H54 (cell line): Measurements from ENCODE around the gene C2CD2.
"Not testable (repeated sequence)": the region's sequence is repeated elsewhere in the genome, so short reads cannot be mapped to it uniquely, and the experiment has no call there.

Experiments used
- DNase-seq: peaks from one replicate; pipeline ENCODE4 v3.0.0; 2011; ENCODE audit warnings: low spot score, mixed read lengths; ENCODE audit not compliant: insufficient read length
- FAIRE-seq: peaks from 3 replicates; lab custom pipeline; 2011; peaks lifted over from hg19 to GRCh38; lab: Jason Lieb, UNC
- POLR2A ChIP-seq: IDR thresholded peaks from 2 replicates; pipeline ENCODE4 v1.6.1; 2011; ENCODE audit warnings: low read depth, mild to moderate bottlenecking, low read length

C2CD2 gene

DNA sequence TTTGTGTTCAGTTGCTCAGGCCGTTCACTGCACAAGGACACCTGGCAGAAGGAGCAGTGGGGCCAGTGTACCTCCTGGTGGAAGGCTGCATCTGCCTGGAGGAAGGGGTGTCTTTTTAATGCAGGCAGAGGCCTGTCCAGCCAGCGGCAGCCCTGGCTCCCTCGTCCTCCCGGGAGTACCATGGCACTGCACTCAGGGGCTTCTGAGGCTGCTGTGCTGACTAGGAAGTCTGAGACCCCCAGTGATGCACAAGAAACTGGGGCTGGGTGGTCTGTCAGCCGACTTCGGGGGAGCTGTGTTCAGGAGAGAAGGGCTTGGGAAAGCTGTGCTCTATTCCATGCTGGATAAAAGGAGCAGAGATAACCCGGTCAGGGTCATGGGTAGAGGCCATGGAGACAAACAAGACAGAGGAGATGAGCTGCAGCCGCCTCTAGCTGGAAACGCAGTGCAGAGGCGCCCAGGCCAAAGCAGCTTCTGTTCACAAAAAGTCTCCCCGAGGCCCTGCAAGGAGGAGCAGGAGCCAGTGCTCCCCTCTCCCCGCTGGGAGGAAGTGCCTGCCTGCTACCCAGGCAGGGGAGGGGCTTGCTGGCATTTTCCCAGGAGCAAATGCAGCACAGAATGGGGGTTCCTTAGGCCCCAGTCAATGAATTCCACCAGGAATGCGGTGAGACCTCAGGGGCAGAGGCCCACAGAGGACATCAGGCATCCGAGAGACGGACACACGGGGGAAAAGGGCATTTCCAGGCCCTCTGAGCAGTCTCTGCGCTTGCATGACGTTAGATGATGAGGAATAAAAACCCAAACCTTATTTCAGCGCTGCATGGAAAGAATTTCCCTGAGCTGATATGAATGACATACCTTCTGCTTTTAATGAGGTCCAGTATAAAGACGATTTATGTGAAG lies 17.2 kb upstream of the C2CD2 start:
- DNase-seq (no peak), FAIRE-seq (no peak)
- no peak for TF ChIP-seq POLR2A

DNA sequence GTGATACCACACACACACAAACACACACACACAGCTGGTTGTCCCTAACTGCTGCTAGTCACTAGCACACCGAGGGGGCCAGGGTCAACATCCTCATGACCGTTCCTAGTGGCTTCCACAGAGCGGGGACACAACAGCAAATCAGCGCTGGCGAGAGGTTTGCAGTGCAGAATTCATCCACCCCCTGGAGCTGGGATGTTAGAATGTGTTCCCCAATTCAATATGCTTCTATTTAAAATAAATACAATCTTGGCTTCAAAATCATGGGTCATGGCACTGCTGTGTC lies 16.2 kb upstream of the C2CD2 start:
- FAIRE-seq (no peak), DNase-seq (no peak)
- no peak for TF ChIP-seq POLR2A

DNA sequence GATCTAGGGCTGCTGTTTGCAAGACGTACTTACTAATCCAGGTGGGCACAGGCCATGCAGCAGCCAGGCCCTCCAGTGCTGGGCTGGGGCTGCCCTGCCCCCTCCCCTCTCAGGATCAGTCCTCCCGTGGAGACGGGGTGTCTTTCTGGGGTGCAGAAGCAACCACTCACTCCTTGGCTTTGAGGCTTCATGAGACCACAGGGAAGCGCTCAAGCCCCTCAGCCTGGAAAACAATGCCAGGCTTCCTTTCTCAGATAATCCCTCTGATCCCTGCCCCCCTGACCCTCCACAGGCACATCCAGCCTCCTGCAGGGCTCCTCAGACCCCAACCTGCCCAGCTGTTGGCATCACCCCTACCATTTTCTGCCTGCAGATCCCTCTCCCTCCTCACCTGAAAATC lies 13.9 kb upstream of the C2CD2 start:
- DNase-seq (no peak), FAIRE-seq (no peak)
- TF ChIP-seq POLR2A, result no peak

DNA sequence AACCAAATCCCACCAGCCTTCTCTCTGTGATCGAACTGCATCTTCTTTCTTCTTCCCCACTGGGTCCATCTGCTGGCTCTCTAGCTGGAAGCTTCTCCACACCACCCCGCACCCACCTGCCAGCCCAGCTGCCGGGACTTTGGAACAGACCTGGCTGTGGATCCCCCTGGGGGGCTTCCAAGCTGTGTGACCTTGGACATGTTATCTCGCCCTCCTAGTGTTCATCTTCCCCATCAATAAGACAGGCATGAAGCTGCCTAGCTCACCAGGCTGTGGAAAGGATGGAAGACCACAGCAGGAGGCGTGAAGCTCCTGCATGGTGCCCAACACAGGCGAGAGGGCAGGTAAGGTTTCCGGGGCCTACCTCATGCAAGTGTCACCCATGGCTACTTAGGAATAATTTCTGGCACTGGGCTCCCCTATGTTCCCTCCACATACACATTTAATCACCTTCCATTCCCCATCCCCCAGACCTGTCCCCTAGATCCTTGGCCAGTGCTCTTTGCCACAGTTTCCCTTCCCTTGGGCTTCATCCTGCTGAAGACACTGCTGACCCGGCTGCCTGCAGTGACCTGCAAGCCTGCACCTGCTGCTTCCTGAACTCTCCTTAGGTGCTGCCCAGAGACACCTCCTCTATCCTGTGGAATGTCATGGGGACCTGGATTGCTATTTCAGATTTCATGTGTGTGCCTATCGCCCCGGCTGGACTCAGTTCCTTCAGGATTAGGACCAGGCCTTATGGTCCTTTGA lies 13.2 kb upstream of the C2CD2 start:
- no peak for TF ChIP-seq POLR2A
- DNase-seq (no peak), FAIRE-seq (no peak)

DNA sequence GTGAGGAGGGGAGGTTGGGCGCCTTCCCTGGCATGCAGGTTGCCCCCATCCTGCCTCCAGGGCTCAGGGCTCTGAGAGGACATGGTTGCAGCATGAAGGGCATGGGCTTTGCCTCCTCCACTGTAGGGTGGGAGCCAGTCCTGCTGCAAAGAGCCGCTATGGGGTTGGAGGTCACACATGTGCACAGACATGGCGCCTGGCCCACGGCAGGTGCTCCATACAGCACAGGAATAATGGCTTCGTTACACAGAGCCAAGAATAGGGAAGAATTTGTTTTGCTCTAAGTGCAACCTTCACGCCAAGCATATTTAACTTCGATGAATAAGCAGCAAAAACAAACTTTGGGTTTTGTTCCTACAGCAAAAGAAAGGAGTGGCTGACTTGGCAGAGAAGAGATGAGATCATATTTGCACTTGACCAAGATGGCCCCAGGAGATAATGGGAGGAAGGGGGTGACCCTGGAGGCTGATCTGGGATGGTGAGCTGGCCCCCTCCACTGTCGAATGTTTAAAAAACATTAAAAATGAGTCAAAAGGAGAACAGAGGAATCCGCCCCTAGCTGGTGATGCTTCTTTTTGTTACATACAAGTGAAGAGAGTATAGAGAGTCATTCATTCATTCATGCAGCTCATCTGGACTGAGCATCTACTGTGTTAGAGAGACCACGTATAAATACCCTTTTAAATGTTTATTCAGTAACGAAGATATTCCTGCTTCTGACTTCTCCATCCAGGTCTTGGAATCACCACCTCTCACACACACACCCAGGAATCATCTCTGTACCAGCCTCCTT lies 12.4 kb upstream of the C2CD2 start:
- DNase-seq, result no peak
- FAIRE-seq, result no peak
- TF ChIP-seq POLR2A, result no peak

DNA sequence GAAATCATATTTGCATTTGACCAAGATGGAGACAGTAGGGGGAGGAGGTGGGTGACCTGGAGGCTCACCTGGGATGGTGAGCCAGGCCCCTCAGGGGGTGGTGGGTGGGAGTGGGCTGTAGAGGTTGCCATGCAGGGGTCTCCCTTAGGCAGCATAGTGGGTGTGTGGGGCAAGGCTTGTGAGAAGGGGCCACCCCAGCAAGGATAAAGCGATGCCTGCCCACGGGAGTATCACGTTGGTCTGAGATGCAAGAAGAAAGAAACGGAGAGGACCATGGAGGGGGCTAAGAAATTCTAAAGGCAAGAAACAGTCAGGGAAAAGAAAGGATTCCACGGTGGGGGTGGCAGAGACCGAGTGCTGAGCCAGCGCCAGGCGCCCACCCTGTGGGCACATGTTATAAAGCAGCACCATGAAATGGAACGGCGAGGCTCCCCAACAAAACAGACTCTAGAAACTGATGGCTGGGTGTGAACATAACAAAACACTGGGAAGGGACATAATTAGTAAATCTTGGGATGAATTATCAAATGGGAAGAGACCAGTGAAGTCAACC lies 11.7 kb upstream of the C2CD2 start:
- TF ChIP-seq POLR2A, result no peak
- FAIRE-seq (no peak), DNase-seq (no peak)

DNA sequence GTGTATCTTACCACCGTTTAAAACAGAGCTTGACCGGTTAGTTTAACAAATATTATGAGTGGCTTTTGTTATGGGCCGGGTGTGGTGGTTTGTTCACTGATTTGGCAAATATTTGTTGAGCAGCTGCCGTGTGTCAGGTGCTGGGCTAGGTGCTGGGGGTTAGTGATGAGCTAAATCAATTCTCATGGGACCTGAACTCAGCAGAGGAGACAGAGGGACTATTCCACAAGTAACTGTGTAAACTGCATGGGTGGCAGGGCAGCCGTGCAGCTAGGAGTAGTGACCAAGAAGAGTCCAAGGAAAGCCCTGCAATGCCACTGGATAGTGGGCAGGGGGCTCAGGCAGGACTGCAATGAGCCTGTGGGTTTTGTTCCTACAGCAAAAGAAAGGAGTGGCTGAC lies 11.2 kb upstream of the C2CD2 start:
- FAIRE-seq, result no peak
- no peak for TF ChIP-seq POLR2A
- no peak for DNase-seq

DNA sequence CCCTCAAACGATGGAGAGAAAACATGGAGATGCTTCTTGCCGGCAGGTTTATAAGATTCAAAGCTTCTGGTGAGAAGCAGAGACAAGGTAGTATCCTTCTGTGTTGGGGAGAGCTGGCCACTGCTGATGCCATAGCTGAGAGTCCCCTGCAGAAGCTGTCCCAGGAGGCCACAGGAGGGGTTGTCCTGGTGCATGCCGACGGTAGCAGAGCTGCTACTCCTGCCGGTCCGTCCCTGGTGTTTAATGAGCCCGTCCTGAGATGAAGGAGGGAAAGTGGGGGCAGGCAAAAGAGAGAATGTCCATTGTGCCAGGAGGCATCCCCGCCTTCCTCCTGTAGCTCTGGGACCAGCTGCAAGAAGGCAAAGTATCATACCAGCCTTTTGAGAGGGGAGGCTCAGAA lies 10.4 kb upstream of the C2CD2 start:
- TF ChIP-seq POLR2A, result no peak
- FAIRE-seq, result no peak
- DNase-seq, result no peak

DNA sequence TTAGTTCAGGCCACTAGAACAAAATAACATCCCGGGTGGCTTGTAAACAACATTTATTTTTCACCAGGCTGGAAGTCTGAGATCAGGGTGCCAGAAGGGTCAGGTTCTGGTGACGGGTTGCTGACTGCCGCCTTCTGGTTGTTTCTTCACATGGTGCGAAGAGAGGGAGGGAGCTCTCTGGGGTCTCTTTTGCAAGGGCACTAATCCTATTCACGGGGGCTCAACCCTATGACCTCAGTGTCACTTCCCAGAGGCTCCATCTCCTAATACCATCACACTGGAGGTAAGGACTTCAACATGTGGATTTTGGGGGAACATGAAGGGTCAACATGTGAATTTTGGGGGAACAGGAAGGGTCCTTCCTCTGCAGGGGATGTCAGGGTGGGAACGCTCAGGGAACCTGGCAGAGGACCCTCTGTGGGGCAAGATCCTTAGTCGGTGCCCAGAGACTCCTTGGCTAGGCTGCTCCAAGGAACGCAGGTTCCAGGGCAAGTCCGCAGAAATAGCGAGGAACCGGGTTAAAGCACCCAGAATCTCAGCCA lies 8.7 kb upstream of the C2CD2 start:
- FAIRE-seq (no peak), DNase-seq (no peak)
- TF ChIP-seq POLR2A, result no peak

DNA sequence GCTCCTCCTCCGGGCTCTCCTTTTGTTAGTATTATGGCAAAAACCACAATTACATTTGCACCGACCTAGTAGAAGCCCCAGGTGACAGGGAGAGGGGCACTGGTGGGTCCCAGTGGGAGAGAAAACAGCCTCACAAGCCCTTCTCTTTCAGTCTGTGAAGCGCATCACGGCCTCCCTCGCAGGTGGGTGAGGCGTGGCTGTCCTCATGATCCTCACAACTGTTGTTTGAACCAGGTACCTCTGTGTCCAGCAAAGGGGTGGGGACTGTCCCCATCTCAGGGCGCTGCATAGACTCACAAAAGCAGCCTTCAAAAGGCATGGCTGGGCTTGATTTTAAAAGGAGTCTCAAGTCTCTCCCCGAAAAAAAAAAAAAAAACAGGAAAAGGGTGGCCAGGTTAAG lies 7.9 kb upstream of the C2CD2 start:
- FAIRE-seq (no peak), DNase-seq (no peak)
- no peak for TF ChIP-seq POLR2A

DNA sequence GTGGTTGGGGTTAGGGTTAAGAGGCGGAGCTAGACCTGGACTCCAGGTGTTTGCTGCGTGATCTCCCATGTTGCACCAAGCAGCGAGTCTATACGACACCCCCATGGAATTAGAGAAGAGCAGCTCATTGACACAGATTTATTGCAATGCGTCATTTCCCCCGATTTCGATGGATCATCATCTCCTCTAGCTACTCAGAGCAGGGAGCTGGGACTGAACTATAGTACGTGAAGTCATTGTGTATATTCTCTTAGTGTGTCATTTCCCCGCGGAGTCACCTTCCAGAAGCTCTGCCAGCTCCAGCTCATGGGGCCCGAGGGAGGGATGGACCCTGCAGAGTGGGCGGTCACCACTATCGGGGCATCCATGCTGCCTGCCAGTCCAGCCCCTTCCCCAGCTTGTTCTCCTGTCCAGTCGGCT lies 7.5 kb upstream of the C2CD2 start:
- no peak for FAIRE-seq
- TF ChIP-seq POLR2A, result no peak

DNA sequence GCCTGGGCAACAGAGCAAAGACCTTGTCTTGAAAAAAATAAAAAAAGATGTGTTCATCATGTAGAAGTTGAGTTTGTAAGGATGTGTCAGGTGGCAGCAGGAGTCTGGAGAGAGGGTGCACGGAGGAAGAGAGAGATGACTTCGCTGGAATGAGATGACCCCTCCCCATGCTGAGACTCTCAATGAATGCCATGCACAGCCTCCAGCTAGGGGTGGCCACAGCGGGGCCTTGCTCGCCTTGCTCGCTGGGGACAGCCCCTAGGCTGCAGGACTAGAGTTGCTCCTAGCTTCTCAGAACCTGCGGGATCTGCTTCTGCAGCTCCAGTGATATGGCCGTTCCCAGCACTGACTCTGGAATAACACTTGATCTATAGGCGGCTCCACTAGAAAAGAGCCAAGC lies 6.6 kb upstream of the C2CD2 start:
- DNase-seq (no peak), FAIRE-seq (no peak)
- no peak for TF ChIP-seq POLR2A

More for the DNA sequence above, 7.5 kb upstream of the C2CD2 start:
- no peak for DNase-seq

DNA sequence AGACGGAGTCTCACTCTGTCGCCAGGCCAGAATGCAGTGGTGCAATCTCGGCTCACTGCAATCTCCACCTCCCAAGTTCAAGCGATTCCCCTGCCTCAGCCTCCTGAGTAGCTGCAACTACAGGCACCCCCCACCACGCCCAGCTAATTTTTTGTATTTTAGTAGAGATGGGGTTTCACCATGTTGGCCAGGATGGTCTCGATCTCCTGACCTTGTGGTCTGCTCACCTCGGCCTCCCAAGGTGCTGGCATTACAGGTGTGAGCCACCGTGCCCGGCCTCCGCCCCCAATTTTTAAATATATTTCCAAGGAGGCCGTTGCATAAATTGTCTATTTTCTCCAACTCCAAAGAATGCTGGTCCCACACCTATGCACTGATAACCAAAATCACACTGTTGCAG lies 5.9 kb upstream of the C2CD2 start:
- not testable (repeated sequence) for FAIRE-seq, DNase-seq
